SU-DHL-6 (cell line): ENCODE results near the gene RNF168.
"Not testable (repeated sequence)": the region's sequence is repeated elsewhere in the genome, so short reads cannot be mapped to it uniquely, and the experiment has no call there.

Experiments
- H2AFZ ChIP-seq: fragments of 200-600 bp; sonication (generic); 2 replicates; pipeline ENCODE4 v1.6.1; 2014; ENCODE audit warnings: low read depth, mild to moderate bottlenecking, moderate library complexity, mixed read lengths, antibody characterized with exemption, low read length; ENCODE audit not compliant: severe bottlenecking
- H3F3A ChIP-seq: fragments of 200-600 bp; shearing (Covaris generic); 2 replicates; pipeline ENCODE4 v1.6.0; 2016; ENCODE audit warnings: antibody characterized with exemption, mild to moderate bottlenecking; ENCODE audit not compliant: insufficient read depth
- H3K27ac ChIP-seq: fragments of 200-600 bp; sonication (generic); 2 replicates; pipeline ENCODE4 v1.5.1; 2016; ENCODE audit warnings: low read depth, mild to moderate bottlenecking, low read length, moderate library complexity, mixed read lengths
- H3K27me3 ChIP-seq: fragments of 200-600 bp; sonication (generic), shearing (Covaris generic); 2 replicates; pipeline ENCODE4 v1.6.0; 2014; ENCODE audit warnings: mild to moderate bottlenecking, low read length
- H3K36me3 ChIP-seq: fragments of 200-600 bp; sonication (generic); 2 replicates; pipeline ENCODE4 v1.6.1; 2014; ENCODE audit warnings: mild to moderate bottlenecking, low read length, mixed read lengths
- H3K4me2 ChIP-seq: fragments of 300-600, 200-600 bp; shearing (Covaris generic), sonication (generic); 2 replicates; pipeline ENCODE4 v1.6.0; 2014; ENCODE audit warnings: low read length, low read depth, mild to moderate bottlenecking; ENCODE audit not compliant: poor library complexity, severe bottlenecking
- H3K4me3 ChIP-seq: fragments of 200-600 bp; sonication (generic); 2 replicates; pipeline ENCODE4 v1.5.1; 2014; ENCODE audit warnings: antibody characterized with exemption, low read length, mild to moderate bottlenecking, mixed read lengths; ENCODE audit not compliant: insufficient read depth, poor library complexity, severe bottlenecking
- H3K79me2 ChIP-seq: fragments of 200-600 bp; sonication (generic); 2 replicates; pipeline ENCODE4 v1.6.1; 2014; ENCODE audit warnings: mild to moderate bottlenecking, low read length, moderate library complexity; ENCODE audit not compliant: insufficient read depth
- H3K9ac ChIP-seq: fragments of 200-600 bp; sonication (generic); 2 replicates; pipeline ENCODE4 v1.7.0; 2014; ENCODE audit warnings: mild to moderate bottlenecking, low read length
- H3K9me2 ChIP-seq: fragments of 200-600 bp; sonication (generic); replicated peaks from 2 replicates; pipeline ENCODE4 v1.6.1; 2014; ENCODE audit warnings: low read length; ENCODE audit not compliant: insufficient read depth
- H3K9me3 ChIP-seq: fragments of 200-600 bp; sonication (generic); 2 replicates; pipeline ENCODE4 v1.6.1; 2014; ENCODE audit warnings: low read length, mixed read lengths; ENCODE audit not compliant: insufficient read depth
- H4K20me1 ChIP-seq: fragments of 200-600 bp; sonication (generic); 2 replicates; pipeline ENCODE4 v1.6.1; 2014; ENCODE audit warnings: low read depth, mild to moderate bottlenecking, antibody characterized with exemption, low read length, moderate library complexity, mixed read lengths
- CTCF ChIP-seq: fragments of 200-600 bp; sonication (generic); IDR thresholded peaks from one replicate; pipeline ENCODE4 v1.5.1; 2017; ENCODE audit warnings: antibody characterized with exemption, mild to moderate bottlenecking, low read length, moderate library complexity; ENCODE audit not compliant: insufficient read depth, poor library complexity, severe bottlenecking
- EZH2phosphoT487 ChIP-seq: fragments of 200-600 bp; sonication (generic), shearing (Covaris generic); conservative IDR thresholded peaks from 2 replicates; pipeline ENCODE4 v1.6.1; 2018; ENCODE audit warnings: mild to moderate bottlenecking, antibody characterized with exemption, low read length, moderate library complexity, mixed read lengths

Gene RNF168

GRCh38 chr3:196454935-196455334 is 48.6 kb downstream of the RNF168 start:
- H3K4me3 ChIP-seq: no peak overlapping the region
- H4K20me1 ChIP-seq: no peaks in the 10 kb centered on the region
- TF ChIP-seq CTCF (no peak), EZH2phosphoT487 (no peak)

GRCh38 chr3:196445391-196445790 is 58.2 kb downstream of the RNF168 start:
- H3K9me3 ChIP-seq, H3K4me2 ChIP-seq, H2AFZ ChIP-seq, H3K79me2 ChIP-seq, H3K9me2 ChIP-seq, H3K27ac ChIP-seq, H4K20me1 ChIP-seq, H3K36me3 ChIP-seq, H3F3A ChIP-seq, H3K4me3 ChIP-seq, H3K9ac ChIP-seq, H3K27me3 ChIP-seq: not testable (repeated sequence)

More at GRCh38 chr3:196454935-196455334, 48.6 kb downstream of the RNF168 start:
- Histone ChIP-seq H2AFZ (no peak overlapping the region), H3K9me3 (no peaks in the 10 kb centered on the region), H3F3A (peaks cover 7% of the 10 kb centered on the region; the same call in 1 of the 2 replicates), H3K4me2 (no peak overlapping the region), H3K9ac (no peak overlapping the region), H3K27ac (no peak overlapping the region), H3K79me2 (no peaks in the 10 kb centered on the region), H3K36me3 (no peaks in the 10 kb centered on the region), H3K9me2 (no peaks in the 10 kb centered on the region), H3K27me3 (no peaks in the 10 kb centered on the region)

- no peak overlapping the region for H3K4me2 ChIP-seq
Observed at GRCh38 chr3:196444500-196444894, 59.1 kb downstream of the RNF168 start.

GRCh38 chr3:196440696-196441095 is 62.9 kb downstream of the RNF168 start:
- no peak overlapping the region for H3K4me2 ChIP-seq
- H3K9me2 ChIP-seq: no peaks in the 10 kb centered on the region
- H3K36me3 ChIP-seq: no peaks in the 10 kb centered on the region
- H3K9ac ChIP-seq: no peak overlapping the region
- H3K79me2 ChIP-seq: no peaks in the 10 kb centered on the region
- no peaks in the 10 kb centered on the region for H3K9me3 ChIP-seq
- no peaks in the 10 kb centered on the region for H3K27me3 ChIP-seq
- no peaks in the 10 kb centered on the region for H4K20me1 ChIP-seq
- TF ChIP-seq CTCF: no peak
- TF ChIP-seq EZH2phosphoT487: no peak
- H3K27ac ChIP-seq: no peak overlapping the region
- no peak overlapping the region for H2AFZ ChIP-seq
- H3K4me3 ChIP-seq: no peak overlapping the region
- no peaks in the 10 kb centered on the region for H3F3A ChIP-seq

More at GRCh38 chr3:196444500-196444894, 59.1 kb downstream of the RNF168 start:
- Histone ChIP-seq H3F3A (no peaks in the 10 kb centered on the region), H4K20me1 (no peaks in the 10 kb centered on the region), H3K36me3 (no peaks in the 10 kb centered on the region), H3K9me2 (no peaks in the 10 kb centered on the region), H3K79me2 (no peaks in the 10 kb centered on the region), H3K27ac (no peak overlapping the region), H3K27me3 (no peaks in the 10 kb centered on the region), H2AFZ (no peak overlapping the region), H3K9me3 (no peaks in the 10 kb centered on the region), H3K9ac (no peak overlapping the region), H3K4me3 (no peak overlapping the region)
- no peak for TF ChIP-seq CTCF
- TF ChIP-seq EZH2phosphoT487: no peak
